NCI-H1694 treated with DMSO at 0.1 percent for 48 hours (cell line): ENCODE data around the gene LAD1.
A peak's percentile ranks its signal among the peaks of the same experiment; 100 is the strongest.

Source experiments
- DNase-seq: peaks from one replicate; lab custom pipeline; 2025; lab: John Stamatoyannopoulos, UW

Gene LAD1

GRCh38 chr1:201363467-201363866, 35.7 kb downstream of the LAD1 start:
- DNase-seq = no peak

GRCh38 chr1:201362906-201363305, 36.2 kb downstream of the LAD1 start:
- DNase-seq = no peak

DNA sequence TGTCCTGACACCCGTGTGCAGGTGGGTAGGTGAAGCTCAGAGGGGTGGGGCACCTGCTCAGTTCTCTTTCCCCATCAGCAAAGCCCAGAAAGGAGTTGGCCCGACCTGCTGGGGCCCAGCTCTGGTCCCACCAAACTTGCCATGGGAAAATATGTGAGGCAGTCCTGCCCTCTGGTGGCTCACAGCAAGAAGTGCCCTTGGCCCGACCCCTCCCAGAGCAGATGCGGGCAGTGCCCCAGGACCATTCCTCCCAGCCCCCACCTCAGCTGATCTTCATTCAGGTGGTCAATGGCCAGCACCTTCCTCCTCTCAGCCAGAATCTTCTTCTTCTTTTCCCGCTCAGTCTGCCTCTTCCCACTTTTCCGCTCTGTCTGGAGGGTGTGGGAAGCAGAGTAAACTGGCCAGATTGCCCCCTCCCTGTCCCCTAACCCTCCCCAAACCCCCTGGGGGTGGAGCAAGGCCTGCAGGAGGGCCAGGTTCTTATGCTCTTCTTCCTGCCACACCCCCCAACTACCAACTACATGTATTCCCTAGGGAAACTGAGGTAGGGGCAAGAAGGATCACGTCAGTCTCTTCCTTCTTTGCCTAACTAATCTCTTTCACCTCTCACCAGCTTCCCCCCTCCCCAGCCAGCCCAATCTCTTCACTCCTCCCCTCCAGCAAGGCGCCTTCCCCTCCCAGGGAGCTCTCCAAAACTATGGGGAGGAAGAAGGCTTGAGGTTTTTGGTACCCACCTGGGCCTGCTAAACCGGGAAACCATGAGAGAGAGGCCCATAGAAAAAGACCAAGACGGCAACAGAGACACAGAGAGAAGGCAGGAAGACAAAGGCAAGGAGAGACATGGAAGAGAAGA, 37.2 kb downstream of the LAD1 start:
- DNase-seq = peak; percentile 48

DNA sequence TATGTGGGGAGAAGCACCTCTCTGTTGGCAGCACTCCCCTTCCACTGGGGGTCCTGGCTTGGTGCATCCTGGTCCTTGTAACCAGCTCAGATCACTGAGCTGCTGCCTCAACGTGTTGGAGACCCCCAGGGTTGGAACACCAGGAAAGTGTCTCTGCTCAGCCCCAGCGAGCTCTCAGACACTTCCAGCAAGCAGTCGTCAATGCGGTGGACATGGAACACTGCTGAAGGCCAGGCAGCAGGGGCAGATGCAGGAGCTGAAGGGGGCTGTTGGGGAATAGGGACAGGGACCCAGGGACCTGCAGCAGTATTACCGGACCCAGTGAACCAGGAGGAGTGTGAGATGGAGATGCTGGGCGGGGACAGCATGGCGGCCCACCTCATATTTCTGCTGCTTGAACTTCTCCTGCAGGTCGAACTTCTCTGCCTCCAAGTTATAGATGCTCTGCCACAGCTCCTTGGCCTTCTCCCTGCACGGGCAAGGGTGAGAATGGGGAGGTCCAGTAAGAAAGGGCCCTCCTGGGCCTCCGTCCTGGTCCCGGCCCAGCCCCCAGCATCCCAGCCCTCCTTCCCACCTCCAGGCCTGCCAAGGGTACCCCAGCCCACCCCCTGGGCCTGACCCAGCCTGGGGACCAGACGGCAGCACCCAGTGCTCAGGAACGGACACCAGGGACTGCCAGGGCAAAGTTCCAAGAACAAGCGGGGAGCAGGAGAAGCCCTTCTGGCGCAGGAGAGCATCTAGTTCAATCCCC, 38.0 kb downstream of the LAD1 start:
- no peak for DNase-seq

GRCh38 chr1:201360486-201360885, 38.6 kb downstream of the LAD1 start:
- no peak for DNase-seq

- DNase-seq = no peak
These were observed 39.3 kb downstream of the LAD1 start for GRCh38 chr1:201359873-201360210.

DNA sequence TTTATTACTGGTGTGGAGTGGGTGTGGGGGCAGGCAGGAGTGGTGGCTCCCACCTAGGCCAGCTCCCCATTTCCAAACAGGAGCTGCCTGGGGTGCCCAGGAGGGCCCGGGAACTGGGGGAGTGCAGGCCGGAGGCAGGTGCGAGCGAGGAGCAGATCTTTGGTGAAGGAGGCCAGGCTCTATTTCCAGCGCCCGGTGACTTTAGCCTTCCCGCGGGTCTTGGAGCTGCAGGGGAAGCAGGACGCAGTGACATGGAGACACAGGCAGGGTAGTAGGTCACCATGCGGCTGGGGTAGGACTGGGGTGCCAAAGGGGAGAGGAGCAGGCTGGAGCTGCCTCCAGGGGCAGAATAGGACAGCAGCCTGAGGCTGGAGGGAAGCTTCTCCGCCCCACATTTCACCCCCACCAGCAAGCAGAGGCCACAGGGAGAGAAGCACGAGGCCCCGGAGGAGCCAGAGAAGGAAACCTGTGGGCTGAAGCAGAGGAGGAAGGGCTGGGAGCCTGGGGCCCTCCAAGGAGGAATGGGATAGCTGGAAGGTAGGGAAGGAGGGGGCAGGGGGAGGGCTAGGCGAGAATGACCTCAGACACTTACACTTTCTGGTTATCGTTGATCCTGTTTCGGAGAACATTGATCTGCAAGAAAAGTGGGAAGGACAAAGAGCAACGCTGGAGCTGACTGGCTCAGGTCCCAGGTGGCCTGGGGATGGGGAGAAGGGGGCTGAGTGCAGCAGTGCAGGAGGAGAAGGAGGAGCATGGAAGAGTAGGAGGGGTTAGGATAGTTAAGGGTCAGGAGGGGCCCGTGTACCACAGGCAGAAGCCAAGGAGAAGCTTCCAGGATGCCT, 39.9 kb downstream of the LAD1 start:
- DNase-seq = no peak

DNA sequence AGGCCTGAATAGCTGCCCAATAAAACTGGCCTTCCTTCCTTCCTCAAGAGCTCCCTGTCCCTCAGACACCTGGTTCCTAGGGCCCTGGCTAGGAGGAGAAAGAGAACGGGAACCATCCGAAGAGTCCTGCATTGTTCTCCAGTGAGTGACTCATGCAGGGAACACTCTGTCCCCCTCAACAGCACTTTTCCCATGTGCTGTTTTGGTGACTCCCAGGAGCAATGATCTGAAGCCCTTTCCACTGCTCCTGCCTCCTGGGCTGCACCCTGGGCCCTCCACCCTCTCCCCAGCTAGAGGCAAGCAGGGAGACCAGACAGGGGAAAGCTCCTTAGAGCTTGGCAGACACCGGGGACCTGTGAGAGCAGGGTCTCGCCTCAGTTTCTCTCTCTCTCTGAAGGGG, 40.5 kb downstream of the LAD1 start:
- DNase-seq = no peak

- DNase-seq = peak; percentile 7
These were observed 41.3 kb downstream of the LAD1 start for GRCh38 chr1:201357636-201358348.

GRCh38 chr1:201357211-201357610, 41.9 kb downstream of the LAD1 start:
- no peak for DNase-seq

DNA sequence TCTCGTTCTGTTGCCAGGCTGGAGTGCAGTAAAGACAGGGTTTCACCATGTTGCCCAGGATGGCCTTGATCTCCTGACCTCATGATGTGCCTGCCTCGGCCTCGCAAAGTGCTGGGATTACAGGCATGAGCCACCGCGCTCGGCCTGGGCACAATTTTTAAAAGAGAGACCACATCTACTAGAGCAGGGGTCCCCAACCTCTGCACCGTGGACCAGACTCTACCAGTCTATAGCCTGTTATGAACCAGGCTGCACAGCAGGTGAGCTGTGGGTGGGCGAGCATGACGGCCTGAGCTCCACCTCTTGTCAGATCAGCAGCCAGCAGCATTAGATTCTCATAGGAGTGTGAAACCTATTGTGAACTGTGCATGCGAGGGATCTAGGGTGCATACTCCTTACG, 42.4 kb downstream of the LAD1 start:
- no peak for DNase-seq

- no peak for DNase-seq
These were observed 42.9 kb downstream of the LAD1 start for GRCh38 chr1:201356236-201356635.

GRCh38 chr1:201355471-201355870, 43.7 kb downstream of the LAD1 start:
- no peak for DNase-seq

DNA sequence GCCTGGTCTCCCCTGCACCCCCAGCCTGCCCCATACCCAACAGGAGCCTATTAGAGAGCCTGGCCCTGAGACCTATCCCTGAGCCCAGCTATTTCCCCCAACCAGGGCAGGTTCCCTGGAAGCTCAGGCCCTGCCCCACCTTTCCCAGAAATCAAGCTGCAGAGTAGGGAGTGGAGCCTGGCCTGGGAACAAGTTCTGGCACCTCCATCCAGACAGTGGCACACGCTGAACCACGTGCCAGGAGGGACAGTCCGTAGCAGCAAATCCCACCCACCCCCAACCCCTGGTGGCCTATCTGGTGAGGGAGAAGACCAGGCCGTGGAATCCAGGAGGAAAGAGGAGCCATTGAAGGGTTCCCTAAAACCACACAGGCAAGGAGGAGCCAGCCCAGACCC, 44.2 kb downstream of the LAD1 start:
- DNase-seq = no peak

DNA sequence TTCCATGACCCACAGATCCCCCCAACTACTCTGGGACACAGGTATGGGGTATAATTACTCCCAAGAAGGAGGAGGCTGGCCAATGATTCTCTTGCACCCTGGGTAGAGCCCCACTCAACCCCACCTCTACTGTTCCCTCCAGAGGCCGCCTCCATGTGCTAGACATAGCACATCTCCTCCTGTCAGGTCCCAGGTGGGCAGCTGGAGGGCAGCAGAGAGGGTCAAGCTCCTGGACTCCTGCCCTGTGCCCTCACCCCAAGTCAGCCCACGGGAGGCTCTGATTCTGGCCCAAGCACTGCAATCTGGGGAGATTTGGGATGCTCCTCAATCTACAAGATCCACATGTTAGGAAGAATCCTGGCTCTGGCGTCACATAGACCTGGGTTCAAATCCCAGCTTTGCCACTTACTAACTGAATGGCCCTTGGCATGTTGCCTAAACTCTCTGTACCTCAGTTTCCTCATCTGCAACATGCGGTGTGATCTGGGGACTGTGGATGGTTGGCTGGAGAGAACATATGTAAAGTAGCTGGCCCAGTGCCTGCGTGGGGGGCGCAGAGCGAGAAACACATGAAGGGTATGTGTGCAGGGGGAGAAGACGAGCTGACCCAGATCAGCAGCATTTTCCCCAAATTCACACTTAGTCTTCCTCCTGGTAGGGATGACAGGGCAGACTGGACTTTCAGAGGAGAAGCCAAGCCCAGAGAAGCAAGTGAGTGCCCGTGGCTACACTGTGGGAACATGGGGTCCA, 44.8 kb downstream of the LAD1 start:
- DNase-seq = no peak

- DNase-seq = no peak
These were observed 45.8 kb downstream of the LAD1 start for GRCh38 chr1:201353186-201353940.

DNA sequence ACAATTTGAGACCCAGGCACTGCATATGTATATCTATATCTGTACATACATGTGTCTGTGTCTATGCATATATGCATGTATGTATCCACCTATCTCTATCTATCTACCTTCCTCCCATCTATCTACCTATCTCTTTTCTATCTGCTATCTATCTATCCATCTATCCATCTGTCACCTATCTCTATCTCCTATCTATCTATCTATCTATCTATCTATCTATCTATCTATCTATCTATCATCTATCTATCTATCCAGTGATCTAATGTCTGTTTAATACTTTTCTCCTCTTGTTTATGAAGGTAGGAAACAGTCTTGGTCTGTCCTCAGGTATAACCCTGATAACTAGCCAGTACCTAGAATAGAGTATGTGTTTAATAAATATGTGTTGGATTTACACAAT, 47.5 kb downstream of the LAD1 start:
- DNase-seq = no peak

- DNase-seq = no peak
These were observed 48.2 kb downstream of the LAD1 start for GRCh38 chr1:201350884-201351283.

- DNase-seq = no peak
These were observed 48.8 kb downstream of the LAD1 start for GRCh38 chr1:201350361-201350725.

- DNase-seq = no peak
These were observed 50.0 kb downstream of the LAD1 start for GRCh38 chr1:201349092-201349491.

GRCh38 chr1:201348211-201348566, 50.9 kb downstream of the LAD1 start:
- peak; percentile 35 for DNase-seq
